HEK293 (cell line): Measurements from ENCODE around the gene GNAT1.
"Not testable (repeated sequence)": the region's sequence is repeated elsewhere in the genome, so short reads cannot be mapped to it uniquely, and the experiment has no call there.

Experiments
- CTCF ChIA-PET: fragments of 350-600 bp; formaldehyde crosslinking; extraction: SDS; loops from one replicate; lab custom pipeline; 2021; ENCODE audit warnings: antibody characterized with exemption; lab: Yijun Ruan, JAX
- POLR2A ChIA-PET: fragments of 300-600 bp; formaldehyde crosslinking; extraction: SDS; loops from one replicate; lab custom pipeline; 2020; ENCODE audit warnings: antibody characterized with exemption, inconsistent platforms; lab: Yijun Ruan, JAX
- H3K27ac ChIP-seq: fragments of 200-500 bp; sonication (Bioruptor generic); 2 replicates; pipeline ENCODE4 v1.5.1; 2014; ENCODE audit warnings: low read depth, low read length, control low read depth, inconsistent platforms; ENCODE audit errors: extremely low read depth
- H3K36me3 ChIP-seq, 2 experiments: fragments of 200-500 bp in 1 of 2; sonication (Bioruptor generic) in 1 of 2; 1 replicate in 1 of 2; 2 replicates in 1 of 2; pipeline ENCODE4 v1.5.1; 2014 to 2017; ENCODE audit warnings: inconsistent platforms in 2 of 2, low read length in 2 of 2; ENCODE audit not compliant: control insufficient read depth in 2 of 2, insufficient read depth in 1 of 2
- H3K4me1 ChIP-seq: fragments of 200-500 bp; sonication (Bioruptor generic); 2 replicates; pipeline ENCODE4 v1.5.1; 2014; ENCODE audit warnings: mild to moderate bottlenecking, low read length, inconsistent platforms; ENCODE audit not compliant: control insufficient read depth, insufficient read depth
- H3K4me3 ChIP-seq: 2 replicates; pipeline ENCODE4 v1.5.1; 2011; ENCODE audit warnings: low read depth, mild to moderate bottlenecking, control low read depth, low read length, moderate library complexity
- H3K9me3 ChIP-seq: fragments of 200-500 bp; sonication (Bioruptor generic); 2 replicates; pipeline ENCODE4 v1.5.1; 2014; ENCODE audit warnings: low read depth, low read length, inconsistent platforms; ENCODE audit not compliant: control insufficient read depth, insufficient read depth
- ATF2 ChIP-seq: fragments of 450-650 bp; formaldehyde crosslinking; IDR thresholded peaks from 2 replicates; pipeline ENCODE4 v1.5.1; 2016; ENCODE audit warnings: missing biosample characterization, missing genetic modification characterization, low read depth
- EGR2 ChIP-seq: fragments of 450-650 bp; formaldehyde crosslinking; IDR thresholded peaks from 2 replicates; pipeline ENCODE4 v1.5.1; 2016; ENCODE audit warnings: low read depth, missing biosample characterization, missing genetic modification characterization
- HIC1 ChIP-seq: fragments of 450-650 bp; formaldehyde crosslinking; IDR thresholded peaks from 2 replicates; pipeline ENCODE4 v1.5.1; 2016; ENCODE audit warnings: missing biosample characterization, missing genetic modification characterization
- OSR2 ChIP-seq: fragments of 450-650 bp; formaldehyde crosslinking; IDR thresholded peaks from 2 replicates; pipeline ENCODE4 v1.5.1; 2016; ENCODE audit warnings: missing biosample characterization, missing genetic modification characterization
- OVOL3 ChIP-seq: fragments of 450-650 bp; formaldehyde crosslinking; IDR thresholded peaks from 2 replicates; pipeline ENCODE4 v1.5.1; 2016; ENCODE audit warnings: missing biosample characterization, missing genetic modification characterization
- PRDM10 ChIP-seq: fragments of 450-650 bp; formaldehyde crosslinking; IDR thresholded peaks from 2 replicates; pipeline ENCODE4 v1.5.1; 2016; ENCODE audit warnings: missing biosample characterization, missing genetic modification characterization
- ZBTB17 ChIP-seq: fragments of 450-650 bp; formaldehyde crosslinking; IDR thresholded peaks from 2 replicates; pipeline ENCODE4 v1.5.1; 2016; ENCODE audit warnings: missing biosample characterization, missing genetic modification characterization
- ZBTB20 ChIP-seq: fragments of 450-650 bp; formaldehyde crosslinking; IDR thresholded peaks from 2 replicates; pipeline ENCODE4 v1.5.1; 2016; ENCODE audit warnings: missing biosample characterization, missing genetic modification characterization
- ZBTB21 ChIP-seq: fragments of 450-650 bp; formaldehyde crosslinking; IDR thresholded peaks from 2 replicates; pipeline ENCODE4 v1.5.1; 2017; ENCODE audit warnings: missing biosample characterization, missing genetic modification characterization
- ZBTB6 ChIP-seq: fragments of 450-650 bp; formaldehyde crosslinking; IDR thresholded peaks from 2 replicates; pipeline ENCODE4 v1.5.1; 2017; ENCODE audit warnings: missing biosample characterization, missing genetic modification characterization
- ZFHX2 ChIP-seq: fragments of 450-650 bp; formaldehyde crosslinking; conservative IDR thresholded peaks from 2 replicates; pipeline ENCODE4 v1.5.1; 2016; ENCODE audit warnings: missing biosample characterization, missing genetic modification characterization
- ZNF362 ChIP-seq: fragments of 450-650 bp; formaldehyde crosslinking; IDR thresholded peaks from 2 replicates; pipeline ENCODE4 v1.5.1; 2016; ENCODE audit warnings: missing biosample characterization, missing genetic modification characterization
- ZNF600 ChIP-seq: fragments of 450-650 bp; formaldehyde crosslinking; IDR thresholded peaks from 2 replicates; pipeline ENCODE4 v1.5.1; 2016; ENCODE audit warnings: missing biosample characterization, missing genetic modification characterization
- ZNF629 ChIP-seq: fragments of 450-650 bp; formaldehyde crosslinking; IDR thresholded peaks from 2 replicates; pipeline ENCODE4 v1.5.1; 2017; ENCODE audit warnings: missing biosample characterization, missing genetic modification characterization
- ZNF639 ChIP-seq: fragments of 450-650 bp; formaldehyde crosslinking; IDR thresholded peaks from 2 replicates; pipeline ENCODE4 v1.5.1; 2016; ENCODE audit warnings: missing biosample characterization, missing genetic modification characterization

The GNAT1 gene

GRCh38 chr3:50228184-50228763, 36.9 kb downstream of the GNAT1 start:
- CTCF ChIA-PET, result interaction anchor here (0.6 to 17.6 kb wide), 11 partner anchors 11 to 142 kb away, joined by 3 to 237 read pairs (median 4); partner anchors contain the start of gene GNAT1
- H3K9me3 ChIP-seq, H3K36me3 ChIP-seq, H3K4me1 ChIP-seq: not testable (repeated sequence)
- Histone ChIP-seq H3K27ac (peak overlapping the region; percentile 60; the same call in 1 of the 2 replicates), H3K4me3 (peak overlapping the region; percentile 55)
- TF ChIP-seq ZFHX2 (tag by site-specific recombination) (peak; percentile 73), ZNF629 (tag by site-specific recombination) (peak; percentile 76), ZBTB21 (tag by site-specific recombination) (peak; percentile 58; the same call in 1 of the 2 replicates), ZBTB6 (tag by site-specific recombination) (peak; percentile 57; the same call in 1 of the 2 replicates), ZNF600 (tag by site-specific recombination) (peak; percentile 29; the same call in 1 of the 2 replicates), PRDM10 (peak; percentile 83), ZBTB17 (tag by site-specific recombination) (peak; percentile 66), OSR2 (tag by site-specific recombination) (peak; percentile 46), EGR2 (tag by site-specific recombination) (peak; percentile 64), HIC1 (tag by site-specific recombination) (0 out of 2 replicates have a peak, but pooled peaks have one; percentile 52), OVOL3 (tag by site-specific recombination) (0 out of 2 replicates have a peak, but pooled peaks have one; percentile 0), ZNF639 (0 out of 2 replicates have a peak, but pooled peaks have one; percentile 12), ZBTB20 (tag by site-specific recombination) (0 out of 2 replicates have a peak, but pooled peaks have one; percentile 42), ZNF362 (tag by site-specific recombination) (peak; percentile 89), ATF2 (tag by site-specific recombination) (peak; percentile 90)
- POLR2A ChIA-PET, result interaction anchor here (0.9 to 2.1 kb wide), 4 partner anchors 8 to 22 kb away, joined by 3 to 9 read pairs (median 4); partner anchors contain the start of gene GNAI2
